Stomach (tissue), 9 donors: ENCODE results near the gene CRYGB. TPM values are rescaled to one million over a fixed set of nuclear protein-coding genes. Genes with fewer than 3 reads are reported as not detected.

Source experiments
- DNase-seq, 2 donors: peaks; one replicate each; pipeline versions ENCODE4 v3.0.0 to v3.0.0-alpha.2; 2013 to 2019
- H3K27ac ChIP-seq, 5 donors: fragments of 200-600 bp in 4 of 5; sonication (generic) in 4 of 5; one replicate each; pipeline ENCODE4 v1.5.1; 2013 to 2019; ENCODE audit warnings: mild to moderate bottlenecking in 1 of 5, moderate library complexity in 1 of 5
- H3K27me3 ChIP-seq, 3 donors: fragments of 200-600 bp; sonication (generic); one replicate each; pipeline ENCODE4 v1.5.1; 2017 to 2019; ENCODE audit warnings: mixed run types in 1 of 3
- H3K36me3 ChIP-seq, 4 donors: fragments of 200-600 bp; sonication (generic); 1 replicate in 3 of 4; 2 replicates in 1 of 4; pipeline ENCODE4 v1.5.1; 2016 to 2019
- H3K4me1 ChIP-seq, 4 donors: fragments of 200-600 bp; sonication (generic); one replicate each; pipeline ENCODE4 v1.5.1; 2016 to 2019
- H3K4me3 ChIP-seq, 4 donors: fragments of 200-600 bp; sonication (generic) in 3 of 4; one replicate each; pipeline ENCODE4 v1.5.1; 2016 to 2019; ENCODE audit warnings: mild to moderate bottlenecking in 1 of 4
- H3K9me3 ChIP-seq, 4 donors: fragments of 200-600 bp; sonication (generic); one replicate each; pipeline ENCODE4 v1.5.1; 2016 to 2019
- CTCF ChIP-seq, 7 experiments: fragments of 450-650 bp in 4 of 7; fragments of 200-600 bp in 3 of 7; sonication (generic) in 3 of 7; IDR thresholded peaks; one replicate each; pipeline ENCODE4 v1.5.1; 2016 to 2019; ENCODE audit warnings: antibody characterized with exemption in 7 of 7, control low read depth in 2 of 7, mild to moderate bottlenecking in 1 of 7
- EP300 ChIP-seq: sonication (generic); formaldehyde crosslinking; IDR thresholded peaks from one replicate; pipeline ENCODE4 v1.6.1; 2017; ENCODE audit warnings: antibody characterized with exemption
- POLR2A ChIP-seq, 4 donors: fragments of 450-650 bp; IDR thresholded peaks; one replicate each; pipeline ENCODE4 v1.6.1; 2016; ENCODE audit warnings: antibody characterized with exemption in 4 of 4, control low read depth in 2 of 4, mild to moderate bottlenecking in 1 of 4, moderate library complexity in 1 of 4
- POLR2AphosphoS5 ChIP-seq, 3 donors: sonication (generic); formaldehyde crosslinking; IDR thresholded peaks; one replicate each; pipeline ENCODE4 v1.6.1; 2016; ENCODE audit warnings: antibody characterized with exemption in 3 of 3
- WGBS, 5 donors: extraction: QIAGEN DNeasy Blood & Tissue Kit in 3 of 5; methylation state at CpG; one replicate each; pipeline versions ENCODE4 v1.1.5 to v1.1.7; 2013 to 2018; 5-methylcytosine and 5-hydroxymethylcytosine counted together
- intact Hi-C: fragments of 100-400 bp; cut with DNase I; formaldehyde crosslinking; loops from one replicate; pipeline ENCODE4 v1.15.1; 2023; ENCODE audit warnings: low total_unique reads
- polyA plus RNA-seq, 3 donors: library from polyadenylated mRNA; stranded (reverse); fragments of 200-250 nt; gene quantifications; one replicate each; pipeline ENCODE4 v1.2.3, GENCODE V29; 2013
- total RNA-seq, 5 donors: library from RNA; depleted of rRNA; stranded (reverse); fragments of >200 nt; gene quantifications; one replicate each; pipeline versions ENCODE4 v1.1.0 to v1.2.3, GENCODE V29; 2014 to 2016
- donor health status: healthy with polysubstance abuse.
- donor health status: Bipolar disorder and iron deficiency.
- donor health status: healthy.

The CRYGB gene
- total and polyA plus RNA-seq, 8 donors: not detected

GRCh38 chr2:208182835-208183234 is 36.9 kb upstream of the CRYGB start:
- Histone ChIP-seq H3K27me3 (peaks cover 0 to 15% (median 0%) of the 10 kb centered on the region in 3 donors), H3K4me3 (no peak overlapping the region), H3K4me1 (peaks cover 0 to 5% (median 0%) of the 10 kb centered on the region in 4 donors), H3K36me3 (no peaks in the 10 kb centered on the region), H3K27ac (no peak overlapping the region), H3K9me3 (no peaks in the 10 kb centered on the region)
- intact Hi-C loops: no loop called here
- no peak for DNase-seq
- no peak for TF ChIP-seq POLR2AphosphoS5 (IDR thresholded peaks at IDR 0.05)
- WGBS, 5 donors: 64 to 81% (median 79%) methylated on average over 3 of the region's 3 CpGs

DNA sequence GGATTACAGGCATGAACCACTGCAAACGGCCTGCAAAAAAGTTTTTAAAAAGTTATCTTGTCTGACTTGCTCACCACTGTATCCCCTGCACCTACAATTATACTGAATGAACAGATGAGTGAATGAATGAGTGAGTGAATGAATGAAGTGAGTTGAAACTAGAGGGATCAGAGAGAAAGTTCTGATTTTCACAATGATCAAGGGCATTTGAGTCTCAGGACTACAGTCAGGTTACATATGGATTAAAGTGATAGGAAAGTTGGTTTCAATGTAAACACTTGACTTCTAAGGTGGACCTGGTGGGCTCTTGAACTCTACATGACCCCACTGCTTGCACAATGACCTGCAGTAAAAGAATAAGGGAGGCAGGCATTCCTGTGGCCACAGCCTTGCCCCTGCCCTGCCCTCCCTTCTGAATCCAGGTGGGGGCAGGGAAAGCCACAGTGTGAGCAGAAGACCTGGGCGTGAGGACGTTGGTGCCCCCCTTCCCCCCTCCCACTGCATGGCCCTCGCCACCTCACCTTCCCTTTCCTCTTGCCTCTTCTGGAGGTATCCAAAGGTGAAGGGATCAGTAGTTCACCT is 33.2 kb upstream of the CRYGB start:
- Histone ChIP-seq H3K9me3 (no peaks in the 10 kb centered on the region), H3K36me3 (no peaks in the 10 kb centered on the region), H3K27ac (no peak overlapping the region), H3K27me3 (peaks cover 0 to 9% (median 0%) of the 10 kb centered on the region in 3 donors), H3K4me3 (no peak overlapping the region), H3K4me1 (peaks cover 0 to 12% (median 7%) of the 10 kb centered on the region in 4 donors)
- TF ChIP-seq POLR2A (IDR thresholded peaks at IDR 0.05) (no peak), EP300 (no peak), CTCF (IDR thresholded peaks at IDR 0.05) (no peak), POLR2AphosphoS5 (IDR thresholded peaks at IDR 0.05) (no peak)
- WGBS, 5 donors: 49 to 59% (median 49%) methylated on average over 4 of the region's 4 CpGs
- DNase-seq: peak in 1 of 2 donors; percentile 38
- intact Hi-C loops: no loop called here

DNA sequence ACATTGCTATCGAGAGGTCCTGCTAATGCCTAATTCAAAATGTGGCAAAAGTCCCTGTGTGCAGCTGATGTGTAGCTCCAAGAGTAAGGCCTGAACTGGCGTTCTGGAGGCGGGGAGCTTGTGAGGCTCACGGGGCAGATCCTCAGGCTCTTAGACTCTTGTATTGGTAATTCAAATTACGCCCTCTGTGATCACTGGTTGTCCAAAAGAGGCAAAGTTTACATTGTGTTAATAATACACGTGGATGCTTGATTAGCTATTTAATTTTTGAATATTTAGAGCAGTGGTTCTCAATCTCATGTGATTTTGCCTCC is 29.8 kb upstream of the CRYGB start:
- 56 to 79% (median 70%) methylated on average over 6 of the region's 6 CpGs for WGBS, 5 donors
- intact Hi-C loops: no loop called here
- H3K27ac ChIP-seq: no peak overlapping the region
- TF ChIP-seq CTCF (IDR thresholded peaks at IDR 0.05) (no peak), EP300 (no peak), POLR2A (IDR thresholded peaks at IDR 0.05) (no peak), POLR2AphosphoS5 (IDR thresholded peaks at IDR 0.05) (no peak)
- H3K4me1 ChIP-seq: peaks cover 0 to 9% (median 7%) of the 10 kb centered on the region in 4 donors
- no peaks in the 10 kb centered on the region for H3K27me3 ChIP-seq
- H3K9me3 ChIP-seq: no peaks in the 10 kb centered on the region
- DNase-seq: no peak
- H3K36me3 ChIP-seq: no peaks in the 10 kb centered on the region
- H3K4me3 ChIP-seq: no peak overlapping the region

- peak; percentile 77 to 93 for DNase-seq
- Histone ChIP-seq H3K9me3 (no peaks in the 10 kb centered on the region), H3K27me3 (peaks cover 0 to 1% (median 0%) of the 10 kb centered on the region in 3 donors), H3K4me3 (no peak overlapping the region), H3K36me3 (no peaks in the 10 kb centered on the region), H3K4me1 (peaks cover 0 to 9% (median 7%) of the 10 kb centered on the region in 4 donors), H3K27ac (no peak overlapping the region)
- intact Hi-C loops: no loop called here
- WGBS, 5 donors: 40 to 50% (median 42%) methylated on average over 21 of the region's 21 CpGs
- TF ChIP-seq EP300 (no peak), POLR2A (IDR thresholded peaks at IDR 0.05) (no peak), CTCF (IDR thresholded peaks at IDR 0.05) (peak in 5 of 7 experiments; percentile 79 to 87 (median 80)), POLR2AphosphoS5 (IDR thresholded peaks at IDR 0.05) (peak in 1 of 3 donors; percentile 62)
Observed at GRCh38 chr2:208175069-208175839, 29.3 kb upstream of the CRYGB start.

DNA sequence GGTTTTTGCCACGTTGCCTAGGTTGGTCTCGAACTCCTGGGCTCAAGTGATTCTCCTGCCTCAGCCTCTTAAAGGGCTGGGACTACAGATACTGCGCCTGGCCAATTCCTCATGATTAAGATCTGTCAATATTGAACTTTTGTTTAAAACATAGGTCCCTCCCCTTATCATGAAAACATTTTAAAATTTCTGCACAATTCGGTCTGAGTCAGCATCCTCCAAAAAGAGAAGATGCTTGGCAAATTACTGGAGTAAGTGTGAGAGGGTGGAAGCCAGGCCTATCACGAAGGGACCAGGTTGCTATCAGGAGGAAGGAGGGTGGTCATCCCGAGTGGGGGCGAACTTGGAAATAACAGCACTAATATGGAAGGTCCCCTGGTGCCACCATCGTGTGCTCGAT is 28.2 kb upstream of the CRYGB start:
- Histone ChIP-seq H3K36me3 (no peaks in the 10 kb centered on the region), H3K9me3 (no peaks in the 10 kb centered on the region), H3K4me1 (peaks cover 0 to 9% (median 7%) of the 10 kb centered on the region in 4 donors), H3K27me3 (peaks cover 0 to 4% (median 0%) of the 10 kb centered on the region in 3 donors), H3K4me3 (no peak overlapping the region), H3K27ac (no peak overlapping the region)
- intact Hi-C loops: no loop called here
- TF ChIP-seq POLR2AphosphoS5 (IDR thresholded peaks at IDR 0.05) (no peak), POLR2A (IDR thresholded peaks at IDR 0.05) (no peak), CTCF (IDR thresholded peaks at IDR 0.05) (no peak), EP300 (no peak)
- 64 to 84% (median 71%) methylated on average over 9 of the region's 9 CpGs for WGBS, 5 donors
- no peak for DNase-seq
